SHP77 treated with DMSO at 0.1 percent for 48 hours (cell line): ENCODE measurements around the gene BORCS5.
"Not testable (repeated sequence)": the region's sequence is repeated elsewhere in the genome, so short reads cannot be mapped to it uniquely, and the experiment has no call there.

Source experiments
- DNase-seq: peaks from one replicate; lab custom pipeline; 2025; lab: John Stamatoyannopoulos, UW

The BORCS5 gene

DNA sequence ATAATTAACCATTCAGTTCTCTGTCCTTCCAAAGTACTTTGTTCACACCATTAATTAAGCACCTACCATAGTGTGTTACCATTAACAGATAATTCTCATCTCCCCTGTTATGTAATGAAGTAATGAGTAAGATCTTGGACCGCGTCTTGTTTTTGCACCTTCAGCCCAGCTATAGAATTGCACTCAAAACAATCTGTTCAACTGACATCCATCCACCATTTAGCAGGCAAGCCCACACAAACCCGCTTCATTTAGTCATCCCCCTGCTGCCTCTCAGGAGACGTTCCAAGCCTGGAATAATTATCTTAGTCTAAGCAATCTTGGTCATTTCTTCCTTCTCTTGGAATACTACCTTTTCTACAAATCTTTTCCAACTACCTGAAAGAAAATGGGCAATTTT, 131.4 kb downstream of the BORCS5 start:
- no peak for DNase-seq

DNA sequence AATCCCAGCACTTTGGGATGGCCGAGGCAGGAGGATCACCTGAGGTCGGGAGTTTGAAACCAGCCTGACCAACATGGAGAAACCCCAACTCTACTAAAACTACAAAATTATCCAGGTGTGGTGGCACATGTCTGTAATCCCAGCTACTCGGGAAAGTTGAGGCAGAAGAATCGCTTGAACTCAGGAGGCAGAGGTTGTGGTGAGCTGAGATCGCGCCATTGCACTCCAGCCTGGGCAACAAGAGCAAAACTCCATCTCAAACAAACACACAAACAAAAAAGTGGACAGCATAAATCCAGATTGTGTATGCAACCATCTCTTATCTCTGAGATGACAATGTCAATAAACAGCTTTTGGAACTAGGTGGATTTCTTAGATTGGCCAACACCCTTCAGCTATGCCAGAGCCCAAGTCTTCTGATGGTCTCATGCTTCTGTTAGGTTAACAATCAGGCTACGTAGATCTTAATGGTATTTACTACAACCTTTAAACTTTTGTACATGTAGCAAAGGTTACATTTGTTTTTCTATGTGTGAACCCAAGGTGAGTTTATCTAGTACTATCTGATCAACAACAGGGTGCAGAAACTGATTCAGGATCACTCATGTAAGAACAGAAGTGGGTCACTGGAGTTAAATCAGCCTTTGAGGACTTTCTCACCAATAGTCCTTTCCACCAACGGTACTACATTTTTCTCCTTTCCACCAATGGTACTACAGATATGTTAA, 132.1 kb downstream of the BORCS5 start:
- no peak for DNase-seq

DNA sequence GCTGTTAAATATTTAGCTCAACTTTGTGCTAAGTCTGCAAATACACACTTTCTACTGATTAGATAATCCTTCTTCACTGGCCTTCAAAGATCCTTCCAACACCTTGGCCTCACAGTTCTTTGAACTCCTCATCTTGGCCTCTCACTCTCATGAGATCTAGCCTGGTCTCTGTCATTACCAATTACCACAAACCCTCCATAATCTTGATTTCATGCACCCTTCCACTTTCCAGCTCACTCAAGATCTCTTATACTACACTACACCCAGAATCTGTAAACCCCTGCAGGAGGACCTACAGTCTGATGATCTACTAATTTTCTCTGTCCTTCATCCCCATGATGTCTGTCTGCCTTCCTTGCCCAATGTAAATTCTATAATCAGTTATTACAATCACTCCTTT, 134.7 kb downstream of the BORCS5 start:
- DNase-seq, result no peak

DNA sequence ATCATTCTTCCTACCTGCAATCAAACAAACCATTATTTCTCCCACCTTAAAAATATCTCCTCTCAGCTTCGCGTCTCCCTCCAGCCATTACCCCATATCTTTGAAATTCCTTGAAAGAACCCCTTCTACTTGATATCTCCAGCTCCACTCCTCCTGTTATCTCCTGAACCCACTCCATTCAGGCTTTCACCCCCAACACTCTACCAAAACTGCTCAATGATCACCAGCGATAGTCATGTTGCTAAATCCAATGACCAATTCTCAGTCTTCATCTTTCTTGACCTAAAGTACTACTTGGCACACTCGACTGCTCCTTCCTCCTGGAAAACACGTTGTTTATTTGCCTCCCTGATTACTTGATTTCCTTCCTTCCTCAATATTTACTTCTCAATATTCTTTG, 135.7 kb downstream of the BORCS5 start:
- DNase-seq, result no peak

DNA sequence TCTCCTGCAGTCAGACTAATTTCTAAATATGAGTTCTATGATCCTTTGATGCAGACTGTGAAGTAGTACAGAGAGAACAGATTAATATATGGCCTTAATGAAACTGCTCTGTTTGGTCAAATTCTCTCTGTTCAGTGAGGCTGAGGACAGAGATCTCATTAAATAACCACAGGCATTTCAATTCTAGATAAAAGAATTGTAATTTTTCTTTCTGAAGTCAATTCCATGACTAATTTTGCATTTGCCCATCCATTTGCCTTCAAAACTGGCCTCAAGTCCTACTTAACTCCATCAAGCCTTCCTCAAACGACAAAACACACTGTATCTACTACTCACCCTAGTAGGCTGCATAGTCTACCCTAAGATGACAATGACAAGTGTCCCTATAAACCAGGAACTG, 138.7 kb downstream of the BORCS5 start:
- DNase-seq, result no peak

DNA sequence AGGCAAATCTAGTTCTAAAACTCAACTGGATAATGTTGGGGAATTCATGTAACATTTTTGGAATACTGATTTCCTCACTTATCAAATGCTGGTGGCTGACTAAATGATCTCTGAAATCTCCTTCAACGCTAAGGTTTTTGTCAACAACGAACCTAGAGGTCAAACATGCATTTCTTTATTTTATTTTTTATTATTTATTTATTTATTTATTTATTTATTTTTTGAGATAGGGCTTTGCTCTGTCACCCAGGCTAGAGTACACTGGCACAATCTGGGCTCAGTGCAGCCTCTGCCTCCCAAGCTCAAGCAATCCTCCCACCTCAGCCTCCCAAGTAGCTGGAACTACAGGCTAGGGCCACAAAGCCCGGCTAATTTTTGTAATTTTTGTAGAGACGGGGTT, 141.3 kb downstream of the BORCS5 start:
- DNase-seq, result no peak

DNA sequence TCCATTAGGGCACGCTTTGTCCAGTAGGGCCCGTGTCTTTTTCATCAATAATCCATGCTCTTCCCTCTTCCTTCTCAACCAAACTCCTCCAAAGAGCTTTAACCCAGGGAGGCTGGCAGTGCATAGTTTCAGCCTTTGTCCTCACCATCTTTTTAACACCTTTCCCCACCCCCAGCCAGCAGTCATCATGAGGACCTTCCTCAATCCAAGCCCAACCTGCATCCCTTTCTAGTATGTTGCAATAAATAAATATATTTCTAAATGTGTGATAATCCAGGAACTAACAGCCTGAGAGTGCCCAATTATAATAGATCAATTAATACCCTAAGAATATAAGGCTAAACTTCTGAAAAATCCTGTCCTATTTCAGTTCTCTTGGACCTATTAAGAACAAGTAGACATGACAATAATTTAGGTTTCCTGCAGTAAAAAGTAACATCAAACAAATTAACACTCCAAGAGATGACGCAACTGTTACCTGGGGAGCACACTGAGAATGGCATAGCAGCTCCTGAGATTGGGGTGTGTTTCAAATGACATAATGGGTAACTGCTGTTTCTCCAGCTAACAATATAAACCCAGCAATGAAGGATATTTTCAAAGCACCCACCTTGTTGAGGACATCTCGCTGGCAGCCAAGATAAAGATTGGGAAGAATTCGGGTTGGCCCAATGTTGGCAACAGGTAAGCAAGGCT, 143.2 kb downstream of the BORCS5 start:
- no peak for DNase-seq

DNA sequence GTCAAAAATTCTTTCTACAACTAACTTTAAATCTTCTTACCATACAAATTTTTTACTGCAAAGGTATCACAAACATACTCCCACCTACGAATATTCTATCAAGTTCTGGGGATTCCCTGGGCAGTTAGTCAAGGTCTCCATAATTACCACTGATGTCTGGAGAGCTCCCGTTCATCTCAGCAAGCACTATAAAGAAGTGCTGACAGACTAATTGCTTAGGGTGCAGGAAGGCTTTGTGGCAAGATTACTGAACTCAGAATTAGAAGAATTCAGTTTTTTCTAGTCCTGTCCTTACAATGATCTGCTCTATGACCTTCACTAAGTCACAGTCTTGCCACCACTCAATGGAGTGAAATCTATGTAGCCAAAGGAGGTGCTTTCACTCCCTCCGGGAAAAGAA, 144.2 kb downstream of the BORCS5 start:
- DNase-seq, result no peak

DNA sequence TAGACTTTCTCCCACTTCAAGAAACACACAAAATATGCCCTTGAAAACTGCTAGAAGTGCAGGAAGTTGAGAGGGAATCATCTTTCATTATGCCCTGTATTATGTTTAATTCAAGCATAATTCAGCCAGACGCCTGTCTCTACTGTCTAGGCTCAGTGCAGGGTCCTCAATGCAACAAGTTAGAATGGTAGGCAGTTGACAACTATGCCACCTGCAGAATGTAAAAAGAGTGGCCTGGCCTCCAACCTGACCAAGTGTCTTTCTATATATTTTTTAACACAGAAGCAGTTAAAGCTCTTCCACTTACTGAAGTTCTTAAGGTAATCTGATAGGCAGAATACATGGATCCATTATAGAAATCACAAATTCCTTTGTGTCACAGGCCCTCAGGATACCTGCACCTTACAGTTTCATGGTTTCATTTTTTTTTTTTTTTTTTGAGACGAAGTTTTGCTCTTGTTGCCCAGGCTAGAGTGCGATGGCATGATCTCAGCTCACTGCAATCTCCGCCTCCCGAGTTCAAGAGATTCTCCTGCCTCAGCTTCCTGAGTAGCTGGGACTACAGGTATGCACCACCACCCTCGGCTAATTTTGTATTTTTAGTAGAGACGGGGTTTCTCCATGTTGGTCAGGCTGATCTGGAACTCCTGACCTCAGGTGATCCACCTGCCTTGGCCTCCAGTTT, 145.4 kb downstream of the BORCS5 start:
- DNase-seq, result not testable (repeated sequence)

DNA sequence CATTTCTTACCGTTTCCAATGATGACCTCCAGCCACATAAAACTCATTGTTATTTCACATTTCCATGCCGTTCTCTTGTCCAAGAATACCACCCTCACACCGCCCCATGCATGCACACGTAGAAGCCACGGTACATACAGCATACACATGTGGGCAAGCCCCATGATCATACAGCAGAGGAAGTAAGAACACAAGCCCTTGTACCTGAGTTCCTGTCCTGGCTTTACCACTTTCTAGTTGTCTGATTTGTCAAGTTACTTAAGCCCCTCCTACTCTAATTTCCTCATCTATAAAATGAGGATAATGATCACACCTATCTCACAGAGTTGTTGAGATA, 145.9 kb downstream of the BORCS5 start:
- DNase-seq, result no peak

DNA sequence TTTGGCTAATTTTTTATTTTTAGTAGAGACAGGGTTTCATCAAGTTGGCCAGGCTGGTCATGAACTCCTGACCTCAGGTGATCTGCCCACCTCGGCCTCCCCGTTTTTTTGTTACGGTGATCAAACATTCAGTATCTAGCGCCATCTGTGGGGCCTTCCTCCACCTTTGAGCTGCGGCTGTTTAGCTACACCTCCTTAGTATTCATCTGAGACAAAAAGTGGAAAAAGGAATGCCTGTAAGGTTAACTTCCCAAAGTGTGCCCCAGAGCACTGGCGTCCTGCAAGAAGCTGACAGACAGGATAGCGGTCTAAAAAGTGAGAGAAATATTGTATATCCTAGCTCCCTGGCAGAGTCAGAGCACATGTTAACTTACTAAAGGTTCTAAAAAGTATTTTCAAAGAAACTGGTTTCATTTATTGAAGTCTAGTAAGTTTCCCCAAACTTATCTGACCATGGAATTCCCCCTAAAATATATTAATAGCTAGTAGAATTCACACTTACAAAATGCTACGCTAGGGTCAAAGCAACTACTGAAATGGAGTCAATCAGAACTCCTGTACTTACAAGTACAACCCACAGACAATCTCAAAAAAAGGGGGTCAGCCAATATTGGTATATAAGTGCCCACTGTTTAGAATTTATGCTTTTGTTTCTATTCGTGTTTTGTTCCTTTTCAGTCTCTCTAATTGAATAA, 146.7 kb downstream of the BORCS5 start:
- no peak for DNase-seq

DNA sequence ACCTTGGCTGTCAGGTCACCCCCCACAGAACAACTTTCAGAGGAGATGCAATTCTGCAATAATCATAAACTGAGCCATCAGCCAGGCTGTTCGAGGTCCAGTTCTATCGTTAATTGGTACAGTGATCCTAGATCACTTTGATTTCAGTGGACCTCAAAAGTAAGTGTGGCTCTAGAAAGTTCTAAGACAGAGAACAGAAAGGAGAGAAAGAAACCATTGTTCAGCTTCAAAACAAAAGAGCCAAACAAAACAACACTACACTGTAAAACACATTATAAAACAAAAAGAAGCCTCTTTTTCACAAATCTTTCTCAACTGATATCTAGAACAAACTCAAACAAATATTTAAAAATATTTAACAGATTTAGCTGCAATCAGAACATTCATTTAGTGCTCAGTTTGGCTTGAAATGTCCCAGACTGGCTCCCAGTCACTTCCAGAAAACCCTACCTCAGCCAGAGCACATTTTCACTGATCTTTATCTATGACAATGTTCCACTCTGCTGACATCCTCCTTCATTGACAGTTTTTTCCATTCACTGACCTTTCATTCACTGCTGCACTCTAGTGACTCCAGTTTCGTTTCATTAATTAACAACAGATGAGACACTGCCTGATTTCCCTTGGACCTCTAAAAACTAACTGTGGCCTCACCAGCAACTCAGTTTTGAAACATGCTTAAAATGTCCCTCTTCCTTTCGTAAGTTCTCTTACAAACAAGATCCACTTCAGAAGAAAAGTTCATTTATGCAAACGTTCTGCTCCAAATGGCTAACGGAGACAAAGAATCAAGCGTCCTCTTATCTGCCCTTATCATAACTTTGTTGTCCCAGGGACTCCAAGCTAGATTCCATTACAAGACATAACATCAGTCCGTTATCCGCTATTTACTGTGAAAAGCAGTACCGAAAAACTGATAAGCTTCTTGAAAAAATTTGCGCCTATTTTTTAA, 148.9 kb downstream of the BORCS5 start:
- DNase-seq, result no peak

DNA sequence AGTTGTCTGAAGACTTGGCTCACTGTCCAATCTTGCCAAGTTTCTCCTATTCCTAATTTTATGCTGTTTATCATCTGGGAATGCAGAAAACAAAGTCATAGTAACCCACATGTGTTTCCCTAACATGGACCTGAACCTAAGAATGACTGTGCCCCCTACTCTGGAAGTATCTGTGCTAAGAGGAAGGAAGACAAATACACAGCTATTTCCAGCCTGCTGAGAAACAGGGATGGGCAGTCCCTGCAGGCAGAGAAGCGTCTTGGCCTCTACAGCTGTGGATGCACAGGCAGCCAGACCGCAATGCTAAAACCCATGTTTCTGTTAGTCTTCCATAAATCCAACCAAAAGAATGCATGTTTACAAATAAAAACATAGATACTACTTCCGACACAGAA, 149.6 kb downstream of the BORCS5 start:
- DNase-seq, result no peak

DNA sequence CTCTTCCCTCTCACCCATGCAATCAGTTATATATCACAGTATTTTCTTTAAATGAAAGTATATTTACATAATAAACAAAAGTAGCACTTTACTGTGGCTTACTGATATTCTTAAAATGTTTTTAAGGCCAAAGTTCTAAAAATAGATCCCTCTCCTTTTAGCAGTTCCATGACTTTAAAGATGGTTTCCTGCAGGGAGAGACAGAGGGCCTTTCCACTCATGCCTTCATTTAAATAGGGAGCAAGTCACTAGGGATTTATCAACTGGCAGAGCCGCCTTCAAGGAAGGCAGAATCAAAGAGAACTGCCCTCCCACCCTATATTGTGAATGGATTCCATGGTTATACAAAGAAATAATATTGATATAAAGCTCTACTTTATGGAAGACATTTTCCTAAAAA, 150.2 kb downstream of the BORCS5 start:
- DNase-seq, result no peak

DNA sequence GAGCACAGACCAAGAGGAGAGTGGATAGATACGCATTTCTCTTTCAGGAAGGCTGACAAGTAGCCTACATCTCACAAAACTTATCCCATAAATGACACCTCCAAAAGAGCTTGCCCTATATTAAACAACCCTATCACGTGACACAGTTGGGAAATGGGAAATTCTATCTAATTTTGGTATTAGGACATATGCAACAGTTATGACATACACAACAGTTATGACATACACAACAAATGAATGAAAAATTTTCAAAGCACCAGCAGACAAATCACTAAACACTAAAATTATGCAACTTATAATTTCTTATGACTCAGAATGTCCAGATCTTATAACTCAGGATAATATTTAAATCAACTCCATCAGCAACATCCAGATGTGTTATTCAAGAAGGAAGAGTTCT, 151.7 kb downstream of the BORCS5 start:
- no peak for DNase-seq

DNA sequence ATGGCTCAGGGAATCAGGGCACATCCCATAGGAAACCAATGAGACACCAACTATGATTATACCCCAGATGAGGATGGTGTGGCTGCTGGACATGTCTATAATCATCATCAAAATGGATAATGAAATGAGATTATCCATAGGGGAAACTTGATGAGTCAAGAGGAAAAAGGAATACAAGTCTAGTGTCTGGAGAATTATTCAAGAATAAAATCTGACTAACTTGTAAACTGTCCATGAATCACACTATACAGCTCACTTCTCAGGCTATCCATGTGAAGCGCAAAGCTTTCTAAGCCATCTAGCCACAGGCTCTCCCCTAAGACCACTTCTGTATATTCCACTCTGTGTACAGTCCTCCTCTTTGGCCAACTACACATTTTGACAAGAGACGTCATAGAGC, 153.3 kb downstream of the BORCS5 start:
- DNase-seq, result no peak

DNA sequence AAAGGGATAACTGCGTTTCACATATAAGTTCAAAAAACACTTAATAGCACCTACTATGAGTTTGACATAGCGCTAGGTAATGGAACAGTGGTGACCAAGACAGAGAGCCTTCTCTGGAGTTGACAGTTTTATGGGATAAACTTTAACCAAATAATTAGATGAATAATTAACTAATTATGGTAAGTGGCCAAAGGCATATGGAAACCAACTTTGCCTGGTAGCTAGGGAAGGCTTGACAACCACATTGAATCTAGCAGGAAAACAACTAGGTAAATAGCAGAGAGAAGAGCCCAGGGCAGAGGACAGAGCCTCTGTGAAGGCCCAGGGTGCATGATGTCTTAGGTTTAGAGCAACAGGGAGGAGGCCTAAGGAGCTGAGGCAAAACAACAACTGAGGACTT, 153.7 kb downstream of the BORCS5 start:
- no peak for DNase-seq

DNA sequence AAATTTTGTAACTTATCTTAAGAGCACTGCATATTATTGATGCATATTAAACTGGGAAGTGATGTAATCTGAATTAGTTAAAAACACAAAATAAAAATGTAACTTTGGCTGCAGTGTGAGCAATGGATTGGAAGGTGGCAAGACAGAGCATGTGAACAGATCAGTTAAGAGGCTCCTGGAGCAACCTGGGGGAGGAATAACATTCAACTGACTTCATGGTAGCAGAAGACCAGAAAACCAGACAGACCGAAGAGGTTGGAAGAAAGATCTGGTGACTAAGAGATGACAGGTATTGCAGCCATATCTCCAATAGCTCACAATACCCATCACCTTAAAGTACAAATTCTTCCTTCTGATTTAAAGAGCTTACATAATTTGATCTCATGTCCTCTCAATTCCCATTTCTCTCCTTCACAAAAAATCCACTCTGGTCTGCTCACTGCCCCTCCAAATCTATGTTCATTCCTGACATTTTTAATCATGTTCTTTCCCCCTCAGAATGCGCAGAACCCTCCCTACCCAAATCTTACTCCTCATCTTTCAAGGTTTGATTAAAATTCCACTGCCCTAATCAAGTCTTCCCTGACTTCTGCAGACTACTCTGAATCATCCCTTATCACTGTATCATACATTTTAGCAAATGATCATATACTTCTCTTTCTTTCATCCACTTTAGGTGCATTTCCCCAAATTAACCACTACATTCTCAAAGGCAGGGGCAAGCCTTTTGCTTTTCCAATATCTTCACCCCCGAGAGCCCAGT, 154.3 kb downstream of the BORCS5 start:
- no peak for DNase-seq

DNA sequence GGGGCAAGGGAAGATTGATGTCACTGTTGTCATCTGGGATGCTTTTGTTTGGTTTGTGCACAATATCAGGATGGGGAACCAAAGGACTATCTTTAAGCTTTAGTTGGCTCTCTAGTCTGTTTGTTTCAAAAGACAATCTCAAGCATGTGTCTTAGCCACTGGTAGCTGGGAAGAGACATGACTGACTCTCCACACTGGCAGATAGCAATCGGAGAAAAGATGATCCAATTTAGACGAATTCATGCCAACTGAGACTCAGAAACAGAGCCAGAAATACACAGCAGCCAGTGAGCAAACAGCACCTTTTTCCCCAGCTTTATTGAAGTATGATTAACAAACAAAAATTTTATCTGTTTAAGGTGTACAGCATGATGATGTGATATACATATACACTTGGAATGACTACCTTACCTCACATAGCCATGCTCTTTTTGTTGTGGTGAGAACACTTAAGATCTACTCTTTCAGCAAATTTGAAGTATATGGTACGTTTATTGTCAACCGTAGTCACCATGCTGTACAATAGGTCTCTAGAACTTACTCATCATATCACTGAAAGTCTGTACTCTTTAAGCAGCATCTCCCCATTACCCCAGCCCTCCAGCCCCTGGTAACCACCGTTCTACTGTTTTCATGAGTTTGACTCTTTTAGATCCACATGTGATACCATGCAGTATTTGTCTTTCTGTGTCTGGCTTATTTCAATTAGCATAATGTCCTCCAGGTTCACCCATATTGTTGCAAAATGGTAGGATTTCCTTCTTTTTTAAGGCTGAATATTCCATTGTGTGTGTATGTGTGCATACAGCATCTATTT, 155.2 kb downstream of the BORCS5 start:
- DNase-seq, result no peak

DNA sequence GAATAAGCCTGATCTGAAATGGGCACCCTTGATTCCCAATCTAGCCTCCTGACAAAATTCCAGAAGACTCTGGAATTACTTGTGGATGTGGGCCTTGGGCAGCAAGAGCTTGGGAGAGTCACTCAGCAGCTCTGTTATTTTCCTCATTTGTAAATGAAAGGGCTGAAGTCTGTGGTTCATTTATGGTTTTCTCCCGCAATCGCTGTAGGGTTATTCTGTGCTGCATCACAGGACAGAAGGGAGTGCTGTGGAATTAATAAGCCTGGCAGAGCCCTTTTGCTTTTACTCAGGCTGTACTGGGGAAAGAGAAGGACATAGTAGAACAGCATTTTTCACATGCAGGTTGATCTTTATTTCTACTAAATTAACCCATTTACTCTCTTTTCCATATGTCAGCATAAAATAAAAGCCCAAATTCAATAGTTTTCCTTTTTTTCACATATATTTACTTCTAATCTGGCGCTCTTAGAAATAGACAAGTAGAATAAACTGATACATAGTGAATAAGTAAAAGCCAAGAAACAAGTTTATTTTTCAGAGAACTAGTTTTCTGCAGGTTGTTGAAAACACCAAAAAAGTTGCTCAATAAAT, 156.6 kb downstream of the BORCS5 start:
- DNase-seq, result no peak
